HepG2 (cell line): ENCODE data around the gene FGFR3. TPM values are rescaled to one million over a fixed set of nuclear protein-coding genes. Genes with fewer than 3 reads are reported as not detected.
A peak's percentile ranks its signal among the peaks of the same experiment; 100 is the strongest.

ENCODE experiments used
- CBX2 ChIP-seq, 2 experiments: fragments of 200-600 bp in 1 of 2; sonication (generic); formaldehyde crosslinking in 1 of 2; IDR thresholded peaks; 2 replicates each; pipeline versions ENCODE4 v1.7.0 to v1.8.1; 2018 to 2022; ENCODE audit warnings: low read depth in 2 of 2, low read length in 1 of 2, mild to moderate bottlenecking in 1 of 2, missing genetic modification reagents in 1 of 2
- FLYWCH1 ChIP-seq: sonication (generic); formaldehyde crosslinking; IDR thresholded peaks from 2 replicates; pipeline ENCODE4 v1.8.1; 2023; ENCODE audit warnings: mild to moderate bottlenecking, missing genetic modification reagents
- KDM5B ChIP-seq: sonication (generic); formaldehyde crosslinking; IDR thresholded peaks from 2 replicates; pipeline ENCODE4 v1.4.0; 2020; ENCODE audit warnings: missing genetic modification reagents, mild to moderate bottlenecking, borderline replicate concordance
- PCBP1 ChIP-seq: fragments of 200-400 bp; formaldehyde crosslinking; IDR thresholded peaks from 2 replicates; pipeline ENCODE4 v1.6.1; 2017; ENCODE audit warnings: mild to moderate bottlenecking, low read depth, low read length, borderline replicate concordance
- RBFOX2 ChIP-seq: fragments of 200-400 bp; formaldehyde crosslinking; IDR thresholded peaks from 2 replicates; pipeline ENCODE4 v1.6.1; 2017; ENCODE audit warnings: low read depth, mild to moderate bottlenecking, low read length
- ZMYM3 ChIP-seq: sonication (generic); formaldehyde crosslinking; IDR thresholded peaks from 2 replicates; pipeline ENCODE4 v1.5.1; 2020; ENCODE audit warnings: mild to moderate bottlenecking, missing genetic modification reagents
- ZNF354B ChIP-seq: sonication (generic); formaldehyde crosslinking; IDR thresholded peaks from 2 replicates; pipeline ENCODE4 v1.8.0; 2022; ENCODE audit warnings: mild to moderate bottlenecking, missing genetic modification reagents
- ZSCAN31 ChIP-seq: sonication (generic); formaldehyde crosslinking; IDR thresholded peaks from 2 replicates; pipeline ENCODE4 v1.5.0; 2020; ENCODE audit warnings: low read depth, mild to moderate bottlenecking, missing genetic modification reagents
- polyA plus RNA-seq, 8 experiments: library from polyadenylated mRNA; depleted of rRNA in 3 of 8; stranded (reverse) in 7 of 8; unstranded in 1 of 8; fragments of >200 nt; fragmentation: Illumina TruSeq in 4 of 8; extraction: Trizol in 4 of 8; gene quantifications; 2 replicates each; pipeline versions ENCODE4 v1.2.1 to v1.2.3, GENCODE V29; 2011 to 2016; ENCODE audit warnings: low read depth in 4 of 8, missing spikeins in 1 of 8, mixed read lengths in 1 of 8; ENCODE audit not compliant: insufficient read depth in 1 of 8
- total RNA-seq, 5 experiments: library from RNA; depleted of rRNA; stranded (reverse); fragments of >200 nt; fragmentation: Illumina TruSeq; extraction: Trizol; gene quantifications; 2 replicates each; pipeline ENCODE4 v1.2.3, GENCODE V29; 2016; ENCODE audit warnings: low read depth in 1 of 5
- TF ChIP-seq, protein P1 (sequence below): sonication (generic); formaldehyde crosslinking; conservative IDR thresholded peaks from 2 replicates; pipeline ENCODE4 v1.8.0; 2022; ENCODE audit warnings: mild to moderate bottlenecking, moderate library complexity, missing genetic modification reagents
- TF ChIP-seq, protein P2 (sequence below): sonication (generic); formaldehyde crosslinking; IDR thresholded peaks from 2 replicates; pipeline ENCODE4 v1.5.0; 2020; ENCODE audit warnings: mild to moderate bottlenecking, missing genetic modification reagents, borderline replicate concordance
- TF ChIP-seq, protein P3 (sequence below): IDR thresholded peaks from 2 replicates; pipeline ENCODE4 v1.6.1; 2016

The FGFR3 gene
- total and polyA plus RNA-seq, 2 of the 13 experiments (the other 11 are each of a cell fraction or from before 2014, with no cell fraction given) = 103 to 109 TPM

DNA sequence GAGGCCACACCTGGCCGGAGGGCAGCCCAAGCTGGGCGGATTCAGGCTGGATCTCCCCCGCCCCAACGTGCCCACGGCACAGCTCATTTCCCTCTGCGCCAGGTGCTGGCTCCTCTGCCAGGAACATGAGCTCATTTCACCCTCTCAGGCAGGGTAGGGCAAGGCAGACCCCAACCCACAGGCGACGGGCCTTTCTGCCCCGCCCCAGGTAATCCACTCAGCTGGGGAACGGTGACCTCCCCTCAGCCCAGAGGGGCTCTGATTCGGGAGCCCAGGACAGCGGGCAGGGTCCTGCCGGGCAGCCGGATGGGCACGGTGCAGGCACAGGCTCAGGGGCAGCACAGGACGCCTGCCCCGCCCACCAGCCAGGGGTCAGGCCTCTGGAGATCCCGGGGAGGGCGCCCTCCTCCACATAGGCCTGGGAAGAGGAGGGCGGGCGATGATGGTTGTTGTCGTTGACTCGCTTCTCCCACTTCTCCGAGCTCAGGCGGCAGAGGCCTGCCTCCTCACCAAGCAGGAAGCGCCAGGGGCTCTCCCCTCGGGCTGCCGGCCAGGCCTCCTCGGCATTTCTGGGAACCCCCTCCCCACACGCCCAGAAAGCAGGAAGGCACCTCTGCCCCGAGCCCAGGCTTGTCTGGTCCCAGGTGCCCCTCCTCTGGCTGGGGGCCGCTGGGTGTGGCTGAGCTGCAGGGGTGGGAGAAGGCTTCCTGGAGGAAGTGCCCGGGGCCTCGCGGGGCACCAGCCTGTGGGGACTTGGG is 40.6 kb upstream of the FGFR3 start (continued):
- TF ChIP-seq ZSCAN31 (CRISPR knock-in tag) (0 out of 2 replicates have a peak, but pooled peaks have one; percentile 14), FLYWCH1 (CRISPR knock-in tag) (no peak), ZMYM3 (CRISPR knock-in tag) (peak; percentile 9; the same call in 1 of the 2 replicates), RBFOX2 (peak; percentile 73), CBX2 (IDR thresholded peaks at IDR 0.05; ENCODE audit: low read depth, low read length) (no peak), CBX2 (CRISPR knock-in tag; IDR thresholded peaks at IDR 0.05; ENCODE audit: low read depth) (0 out of 2 replicates have a peak, but pooled peaks have one; percentile 42), KDM5B (no peak), ZNF354B (CRISPR knock-in tag) (no peak), PCBP1 (0 out of 2 replicates have a peak, but pooled peaks have one; percentile 19)
- TF ChIP-seq, protein P1, sequence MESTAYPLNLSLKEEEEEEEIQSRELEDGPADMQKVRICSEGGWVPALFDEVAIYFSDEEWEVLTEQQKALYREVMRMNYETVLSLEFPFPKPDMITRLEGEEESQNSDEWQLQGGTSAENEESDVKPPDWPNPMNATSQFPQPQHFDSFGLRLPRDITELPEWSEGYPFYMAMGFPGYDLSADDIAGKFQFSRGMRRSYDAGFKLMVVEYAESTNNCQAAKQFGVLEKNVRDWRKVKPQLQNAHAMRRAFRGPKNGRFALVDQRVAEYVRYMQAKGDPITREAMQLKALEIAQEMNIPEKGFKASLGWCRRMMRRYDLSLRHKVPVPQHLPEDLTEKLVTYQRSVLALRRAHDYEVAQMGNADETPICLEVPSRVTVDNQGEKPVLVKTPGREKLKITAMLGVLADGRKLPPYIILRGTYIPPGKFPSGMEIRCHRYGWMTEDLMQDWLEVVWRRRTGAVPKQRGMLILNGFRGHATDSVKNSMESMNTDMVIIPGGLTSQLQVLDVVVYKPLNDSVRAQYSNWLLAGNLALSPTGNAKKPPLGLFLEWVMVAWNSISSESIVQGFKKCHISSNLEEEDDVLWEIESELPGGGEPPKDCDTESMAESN (CRISPR knock-in tag) = 0 out of 2 replicates have a peak, but pooled peaks have one; percentile 42
- TF ChIP-seq, protein P2, sequence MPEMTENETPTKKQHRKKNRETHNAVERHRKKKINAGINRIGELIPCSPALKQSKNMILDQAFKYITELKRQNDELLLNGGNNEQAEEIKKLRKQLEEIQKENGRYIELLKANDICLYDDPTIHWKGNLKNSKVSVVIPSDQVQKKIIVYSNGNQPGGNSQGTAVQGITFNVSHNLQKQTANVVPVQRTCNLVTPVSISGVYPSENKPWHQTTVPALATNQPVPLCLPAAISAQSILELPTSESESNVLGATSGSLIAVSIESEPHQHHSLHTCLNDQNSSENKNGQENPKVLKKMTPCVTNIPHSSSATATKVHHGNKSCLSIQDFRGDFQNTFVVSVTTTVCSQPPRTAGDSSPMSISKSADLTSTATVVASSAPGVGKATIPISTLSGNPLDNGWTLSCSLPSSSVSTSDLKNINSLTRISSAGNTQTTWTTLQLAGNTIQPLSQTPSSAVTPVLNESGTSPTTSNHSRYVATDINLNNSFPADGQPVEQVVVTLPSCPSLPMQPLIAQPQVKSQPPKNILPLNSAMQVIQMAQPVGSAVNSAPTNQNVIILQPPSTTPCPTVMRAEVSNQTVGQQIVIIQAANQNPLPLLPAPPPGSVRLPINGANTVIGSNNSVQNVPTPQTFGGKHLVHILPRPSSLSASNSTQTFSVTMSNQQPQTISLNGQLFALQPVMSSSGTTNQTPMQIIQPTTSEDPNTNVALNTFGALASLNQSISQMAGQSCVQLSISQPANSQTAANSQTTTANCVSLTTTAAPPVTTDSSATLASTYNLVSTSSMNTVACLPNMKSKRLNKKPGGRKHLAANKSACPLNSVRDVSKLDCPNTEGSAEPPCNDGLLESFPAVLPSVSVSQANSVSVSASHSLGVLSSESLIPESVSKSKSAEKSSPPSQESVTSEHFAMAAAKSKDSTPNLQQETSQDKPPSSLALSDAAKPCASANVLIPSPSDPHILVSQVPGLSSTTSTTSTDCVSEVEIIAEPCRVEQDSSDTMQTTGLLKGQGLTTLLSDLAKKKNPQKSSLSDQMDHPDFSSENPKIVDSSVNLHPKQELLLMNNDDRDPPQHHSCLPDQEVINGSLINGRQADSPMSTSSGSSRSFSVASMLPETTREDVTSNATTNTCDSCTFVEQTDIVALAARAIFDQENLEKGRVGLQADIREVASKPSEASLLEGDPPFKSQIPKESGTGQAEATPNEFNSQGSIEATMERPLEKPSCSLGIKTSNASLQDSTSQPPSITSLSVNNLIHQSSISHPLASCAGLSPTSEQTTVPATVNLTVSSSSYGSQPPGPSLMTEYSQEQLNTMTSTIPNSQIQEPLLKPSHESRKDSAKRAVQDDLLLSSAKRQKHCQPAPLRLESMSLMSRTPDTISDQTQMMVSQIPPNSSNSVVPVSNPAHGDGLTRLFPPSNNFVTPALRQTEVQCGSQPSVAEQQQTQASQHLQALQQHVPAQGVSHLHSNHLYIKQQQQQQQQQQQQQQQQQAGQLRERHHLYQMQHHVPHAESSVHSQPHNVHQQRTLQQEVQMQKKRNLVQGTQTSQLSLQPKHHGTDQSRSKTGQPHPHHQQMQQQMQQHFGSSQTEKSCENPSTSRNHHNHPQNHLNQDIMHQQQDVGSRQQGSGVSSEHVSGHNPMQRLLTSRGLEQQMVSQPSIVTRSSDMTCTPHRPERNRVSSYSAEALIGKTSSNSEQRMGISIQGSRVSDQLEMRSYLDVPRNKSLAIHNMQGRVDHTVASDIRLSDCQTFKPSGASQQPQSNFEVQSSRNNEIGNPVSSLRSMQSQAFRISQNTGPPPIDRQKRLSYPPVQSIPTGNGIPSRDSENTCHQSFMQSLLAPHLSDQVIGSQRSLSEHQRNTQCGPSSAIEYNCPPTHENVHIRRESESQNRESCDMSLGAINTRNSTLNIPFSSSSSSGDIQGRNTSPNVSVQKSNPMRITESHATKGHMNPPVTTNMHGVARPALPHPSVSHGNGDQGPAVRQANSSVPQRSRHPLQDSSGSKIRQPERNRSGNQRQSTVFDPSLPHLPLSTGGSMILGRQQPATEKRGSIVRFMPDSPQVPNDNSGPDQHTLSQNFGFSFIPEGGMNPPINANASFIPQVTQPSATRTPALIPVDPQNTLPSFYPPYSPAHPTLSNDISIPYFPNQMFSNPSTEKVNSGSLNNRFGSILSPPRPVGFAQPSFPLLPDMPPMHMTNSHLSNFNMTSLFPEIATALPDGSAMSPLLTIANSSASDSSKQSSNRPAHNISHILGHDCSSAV = 0 out of 2 replicates have a peak, but pooled peaks have one; percentile 45
- TF ChIP-seq, protein P3, sequence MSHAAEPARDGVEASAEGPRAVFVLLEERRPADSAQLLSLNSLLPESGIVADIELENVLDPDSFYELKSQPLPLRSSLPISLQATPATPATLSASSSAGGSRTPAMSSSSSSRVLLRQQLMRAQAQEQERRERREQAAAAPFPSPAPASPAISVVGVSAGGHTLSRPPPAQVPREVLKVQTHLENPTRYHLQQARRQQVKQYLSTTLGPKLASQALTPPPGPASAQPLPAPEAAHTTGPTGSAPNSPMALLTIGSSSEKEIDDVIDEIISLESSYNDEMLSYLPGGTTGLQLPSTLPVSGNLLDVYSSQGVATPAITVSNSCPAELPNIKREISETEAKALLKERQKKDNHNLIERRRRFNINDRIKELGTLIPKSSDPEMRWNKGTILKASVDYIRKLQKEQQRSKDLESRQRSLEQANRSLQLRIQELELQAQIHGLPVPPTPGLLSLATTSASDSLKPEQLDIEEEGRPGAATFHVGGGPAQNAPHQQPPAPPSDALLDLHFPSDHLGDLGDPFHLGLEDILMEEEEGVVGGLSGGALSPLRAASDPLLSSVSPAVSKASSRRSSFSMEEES = 0 out of 2 replicates have a peak, but pooled peaks have one; percentile 1
- TF ChIP-seq, all 625 proteins: peak for 145
